22Rv1 (cell line): ENCODE results near the gene CT47C1.

Experiments
- CTCF ChIP-seq: fragments of 450-650 bp; IDR thresholded peaks from 2 replicates; pipeline ENCODE4 v1.5.1; 2017; ENCODE audit warnings: mild to moderate bottlenecking
- ZFX ChIP-seq: fragments of 450-650 bp; IDR thresholded peaks from 2 replicates; pipeline ENCODE4 v1.6.1; 2017; ENCODE audit warnings: antibody characterized with exemption, borderline replicate concordance

- TF ChIP-seq CTCF (peak; percentile 62), ZFX (no peak)
These were observed 5.6 kb upstream of the CT47C1 start for GRCh38 chrX:119067023-119067739.
